Stimulated activated effector memory CD8-positive, alpha-beta T cell treated with anti-CD3 and anti-CD28 coated beads, Interleukin-12 subunit alpha, Interleukin-12 subunit beta, amount 100 ng/mL, for 72 hours (primary cell): ENCODE data around the gene PPM1A.

ENCODE experiments used
- ATAC-seq: fragments of 150-1000 bp; cut with Tn5 transposase; 2 replicates; pipeline ENCODE4 v1.10.0; 2021
- DNase-seq, 2 donors: peaks; one replicate each; pipeline ENCODE4 v3.0.0; 2021 to 2022; ENCODE audit warnings: low spot score in 2 of 2
- H3K27ac Mint-ChIP-seq: one replicate; pipeline ENCODE4 v1.8.0; 2022; ENCODE audit warnings: mild to moderate bottlenecking, mixed read lengths
- H3K36me3 Mint-ChIP-seq: one replicate; pipeline ENCODE4 v1.8.0; 2022; ENCODE audit warnings: mild to moderate bottlenecking, mixed read lengths
- H3K4me1 Mint-ChIP-seq: one replicate; pipeline ENCODE4 v1.8.0; 2022; ENCODE audit warnings: mixed read lengths
- H3K4me3 Mint-ChIP-seq: one replicate; pipeline ENCODE4 v1.8.0; 2022; ENCODE audit warnings: mild to moderate bottlenecking, mixed read lengths
- H3K9me3 Mint-ChIP-seq: one replicate; pipeline ENCODE4 v1.8.0; 2022; ENCODE audit warnings: mixed read lengths

The PPM1A gene

GRCh38 chr14:60248697-60249318 lies at the start of gene PPM1A:
TSS of gene PPM1A (plus strand) at chr14:60249221. CDS start at chr14:60282704, 33,483 bp downstream.
- peaks cover 25% of the 10 kb centered on the region for H3K36me3 Mint-ChIP-seq
- peak within 1 kb of the TSS; percentile 98 for H3K4me3 Mint-ChIP-seq
- peak; percentile 86 for ATAC-seq
- H3K27ac Mint-ChIP-seq = peak within 1 kb of the TSS; percentile 100
- H3K4me1 Mint-ChIP-seq = peaks cover 45% of the 10 kb centered on the region
- H3K9me3 Mint-ChIP-seq = no peaks in the 10 kb centered on the region
- peak; percentile 88 to 94 for DNase-seq

- no peak overlapping the region for H3K4me3 Mint-ChIP-seq
- H3K27ac Mint-ChIP-seq = no peak overlapping the region
- H3K9me3 Mint-ChIP-seq = peaks cover 10% of the 10 kb centered on the region
- H3K4me1 Mint-ChIP-seq = no peaks in the 10 kb centered on the region
- DNase-seq (no peak), ATAC-seq (no peak)
- H3K36me3 Mint-ChIP-seq = no peaks in the 10 kb centered on the region
Observed at GRCh38 chr14:60199321-60199720, 49.7 kb upstream of the PPM1A start.

- DNase-seq (no peak), ATAC-seq (no peak)
- no peak overlapping the region for H3K27ac Mint-ChIP-seq
- H3K9me3 Mint-ChIP-seq = peaks cover 5% of the 10 kb centered on the region
- H3K36me3 Mint-ChIP-seq = no peaks in the 10 kb centered on the region
- H3K4me1 Mint-ChIP-seq = peaks cover 22% of the 10 kb centered on the region
- H3K4me3 Mint-ChIP-seq = no peak overlapping the region
Observed at GRCh38 chr14:60204104-60204842, 44.7 kb upstream of the PPM1A start.

GRCh38 chr14:60204843-60205774 lies 43.9 kb upstream of the PPM1A start:
- DNase-seq = no peak
- Mint-ChIP-seq H3K36me3 (no peaks in the 10 kb centered on the region), H3K4me3 (no peak overlapping the region), H3K27ac (no peak overlapping the region), H3K4me1 (peaks cover 22% of the 10 kb centered on the region), H3K9me3 (no peaks in the 10 kb centered on the region)
- peak; percentile 51 for ATAC-seq

GRCh38 chr14:60206249-60206670 lies 42.8 kb upstream of the PPM1A start:
- Mint-ChIP-seq H3K27ac (no peak overlapping the region), H3K4me3 (no peak overlapping the region), H3K36me3 (no peaks in the 10 kb centered on the region), H3K9me3 (no peaks in the 10 kb centered on the region), H3K4me1 (peaks cover 22% of the 10 kb centered on the region)
- DNase-seq = no peak
- ATAC-seq = peak; percentile 60

GRCh38 chr14:60206837-60207533 lies 42.0 kb upstream of the PPM1A start:
- Mint-ChIP-seq H3K4me1 (peaks cover 22% of the 10 kb centered on the region), H3K9me3 (no peaks in the 10 kb centered on the region), H3K27ac (no peak overlapping the region), H3K4me3 (no peak overlapping the region), H3K36me3 (no peaks in the 10 kb centered on the region)
- DNase-seq (no peak), ATAC-seq (peak; percentile 86)

GRCh38 chr14:60210703-60211102 lies 38.3 kb upstream of the PPM1A start:
- Mint-ChIP-seq H3K9me3 (no peaks in the 10 kb centered on the region), H3K4me3 (no peak overlapping the region), H3K4me1 (peaks cover 21% of the 10 kb centered on the region), H3K36me3 (no peaks in the 10 kb centered on the region), H3K27ac (no peak overlapping the region)
- ATAC-seq = no peak
- DNase-seq = no peak

GRCh38 chr14:60211153-60211552 lies 37.9 kb upstream of the PPM1A start:
- peaks cover 18% of the 10 kb centered on the region for H3K4me1 Mint-ChIP-seq
- DNase-seq (no peak), ATAC-seq (no peak)
- H3K4me3 Mint-ChIP-seq = no peak overlapping the region
- H3K36me3 Mint-ChIP-seq = no peaks in the 10 kb centered on the region
- no peak overlapping the region for H3K27ac Mint-ChIP-seq
- H3K9me3 Mint-ChIP-seq = no peaks in the 10 kb centered on the region

- ATAC-seq (peak; percentile 64), DNase-seq (no peak)
- Mint-ChIP-seq H3K4me1 (peaks cover 9% of the 10 kb centered on the region), H3K36me3 (no peaks in the 10 kb centered on the region), H3K9me3 (no peaks in the 10 kb centered on the region), H3K4me3 (no peak overlapping the region), H3K27ac (no peak overlapping the region)
Observed at GRCh38 chr14:60212503-60213371, 36.3 kb upstream of the PPM1A start.

GRCh38 chr14:60214003-60214402 lies 35.0 kb upstream of the PPM1A start:
- Mint-ChIP-seq H3K4me3 (no peak overlapping the region), H3K4me1 (peaks cover 9% of the 10 kb centered on the region), H3K27ac (no peak overlapping the region), H3K36me3 (no peaks in the 10 kb centered on the region), H3K9me3 (no peaks in the 10 kb centered on the region)
- DNase-seq = no peak
- ATAC-seq = no peak

GRCh38 chr14:60214415-60215126 lies 34.5 kb upstream of the PPM1A start:
- H3K4me3 Mint-ChIP-seq = no peak overlapping the region
- peaks cover 9% of the 10 kb centered on the region for H3K4me1 Mint-ChIP-seq
- H3K36me3 Mint-ChIP-seq = no peaks in the 10 kb centered on the region
- H3K9me3 Mint-ChIP-seq = no peaks in the 10 kb centered on the region
- DNase-seq = no peak
- no peak for ATAC-seq
- no peak overlapping the region for H3K27ac Mint-ChIP-seq

- Mint-ChIP-seq H3K4me3 (no peak overlapping the region), H3K4me1 (peaks cover 10% of the 10 kb centered on the region), H3K36me3 (no peaks in the 10 kb centered on the region), H3K27ac (no peak overlapping the region), H3K9me3 (no peaks in the 10 kb centered on the region)
- ATAC-seq (no peak), DNase-seq (no peak)
Observed at GRCh38 chr14:60215127-60215444, 33.9 kb upstream of the PPM1A start.

GRCh38 chr14:60215520-60216420 lies 33.3 kb upstream of the PPM1A start:
- H3K9me3 Mint-ChIP-seq = no peaks in the 10 kb centered on the region
- H3K4me3 Mint-ChIP-seq = no peak overlapping the region
- ATAC-seq = no peak
- no peak overlapping the region for H3K27ac Mint-ChIP-seq
- peaks cover 17% of the 10 kb centered on the region for H3K4me1 Mint-ChIP-seq
- no peaks in the 10 kb centered on the region for H3K36me3 Mint-ChIP-seq
- no peak for DNase-seq
